Tibial nerve (tissue), 4 donors: ENCODE measurements around the gene CES2. TPM values are rescaled to one million over a fixed set of nuclear protein-coding genes. Genes with fewer than 3 reads are reported as not detected.
"Not testable (repeated sequence)": the region's sequence is repeated elsewhere in the genome, so short reads cannot be mapped to it uniquely, and the experiment has no call there.

Experiments used
- DNase-seq, 2 donors: peaks; one replicate each; pipeline ENCODE4 v3.0.0-alpha.2; 2019; ENCODE audit warnings: low spot score in 2 of 2
- H3K27ac ChIP-seq, 4 donors: fragments of 200-600 bp; sonication (generic) in 3 of 4; one replicate each; pipeline ENCODE4 v1.5.1; 2017 to 2019; ENCODE audit warnings: mild to moderate bottlenecking in 1 of 4
- H3K27me3 ChIP-seq, 2 donors: fragments of 200-600 bp; sonication (generic) in 1 of 2; one replicate each; pipeline versions ENCODE4 v1.5.1 to v1.6.0; 2017 to 2019
- H3K36me3 ChIP-seq, 3 donors: fragments of 200-600 bp; sonication (generic); one replicate each; pipeline ENCODE4 v1.5.1; 2018 to 2019
- H3K4me1 ChIP-seq, 4 donors: fragments of 200-600 bp; sonication (generic) in 3 of 4; one replicate each; pipeline ENCODE4 v1.5.1; 2017 to 2019
- H3K4me3 ChIP-seq, 4 donors: fragments of 200-600 bp; sonication (generic) in 3 of 4; one replicate each; pipeline ENCODE4 v1.5.1; 2017 to 2019; ENCODE audit warnings: mild to moderate bottlenecking in 1 of 4, moderate library complexity in 1 of 4
- H3K9me3 ChIP-seq, 4 donors: fragments of 200-600 bp; sonication (generic) in 3 of 4; one replicate each; pipeline ENCODE4 v1.5.1; 2017 to 2019
- EP300 ChIP-seq, 2 donors: sonication (generic); formaldehyde crosslinking; IDR thresholded peaks; one replicate each; pipeline ENCODE4 v1.6.1; 2017; ENCODE audit warnings: antibody characterized with exemption in 2 of 2, mild to moderate bottlenecking in 1 of 2
- POLR2A ChIP-seq, 2 donors: fragments of 450-650 bp; IDR thresholded peaks; one replicate each; pipeline ENCODE4 v1.6.1; 2017; ENCODE audit warnings: antibody characterized with exemption in 2 of 2, mild to moderate bottlenecking in 2 of 2, moderate library complexity in 2 of 2
- WGBS, 2 donors: methylation state at CpG; one replicate each; pipeline ENCODE4 v1.1.5; 2018; 5-methylcytosine and 5-hydroxymethylcytosine counted together
- total RNA-seq, 4 donors: library from RNA; depleted of rRNA; stranded (reverse); fragments of >200 nt; gene quantifications; one replicate each; pipeline ENCODE4 v1.1.0, GENCODE V29; 2016
- TF ChIP-seq, protein P1 (sequence below), 5 experiments: fragments of 200-600 bp in 3 of 5; fragments of 450-650 bp in 2 of 5; sonication (generic) in 3 of 5; IDR thresholded peaks; one replicate each; pipeline ENCODE4 v1.5.1; 2016 to 2019; ENCODE audit warnings: antibody characterized with exemption in 5 of 5, mild to moderate bottlenecking in 3 of 5, moderate library complexity in 2 of 5

CES2 gene
- total RNA-seq, 4 donors from 2014 or later: 29.2 to 45.0 (median 34.4) TPM

GRCh38 chr16:66968847-66969246, 33.5 kb downstream of the CES2 start:
- no peaks in the 10 kb centered on the region for H3K27me3 ChIP-seq
- no peak for DNase-seq
- WGBS, 2 donors: 84 to 91% methylated on average over 5 of the region's 5 CpGs
- H3K9me3 ChIP-seq: no peaks in the 10 kb centered on the region
- H3K4me1 ChIP-seq: no peaks in the 10 kb centered on the region
- H3K4me3 ChIP-seq: no peak overlapping the region
- H3K36me3 ChIP-seq: no peaks in the 10 kb centered on the region
- no peak overlapping the region for H3K27ac ChIP-seq
- TF ChIP-seq POLR2A (IDR thresholded peaks at IDR 0.05) (no peak), EP300 (IDR thresholded peaks at IDR 0.05) (no peak)
- TF ChIP-seq, protein P1, sequence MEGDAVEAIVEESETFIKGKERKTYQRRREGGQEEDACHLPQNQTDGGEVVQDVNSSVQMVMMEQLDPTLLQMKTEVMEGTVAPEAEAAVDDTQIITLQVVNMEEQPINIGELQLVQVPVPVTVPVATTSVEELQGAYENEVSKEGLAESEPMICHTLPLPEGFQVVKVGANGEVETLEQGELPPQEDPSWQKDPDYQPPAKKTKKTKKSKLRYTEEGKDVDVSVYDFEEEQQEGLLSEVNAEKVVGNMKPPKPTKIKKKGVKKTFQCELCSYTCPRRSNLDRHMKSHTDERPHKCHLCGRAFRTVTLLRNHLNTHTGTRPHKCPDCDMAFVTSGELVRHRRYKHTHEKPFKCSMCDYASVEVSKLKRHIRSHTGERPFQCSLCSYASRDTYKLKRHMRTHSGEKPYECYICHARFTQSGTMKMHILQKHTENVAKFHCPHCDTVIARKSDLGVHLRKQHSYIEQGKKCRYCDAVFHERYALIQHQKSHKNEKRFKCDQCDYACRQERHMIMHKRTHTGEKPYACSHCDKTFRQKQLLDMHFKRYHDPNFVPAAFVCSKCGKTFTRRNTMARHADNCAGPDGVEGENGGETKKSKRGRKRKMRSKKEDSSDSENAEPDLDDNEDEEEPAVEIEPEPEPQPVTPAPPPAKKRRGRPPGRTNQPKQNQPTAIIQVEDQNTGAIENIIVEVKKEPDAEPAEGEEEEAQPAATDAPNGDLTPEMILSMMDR (IDR thresholded peaks at IDR 0.05): no peak

DNA sequence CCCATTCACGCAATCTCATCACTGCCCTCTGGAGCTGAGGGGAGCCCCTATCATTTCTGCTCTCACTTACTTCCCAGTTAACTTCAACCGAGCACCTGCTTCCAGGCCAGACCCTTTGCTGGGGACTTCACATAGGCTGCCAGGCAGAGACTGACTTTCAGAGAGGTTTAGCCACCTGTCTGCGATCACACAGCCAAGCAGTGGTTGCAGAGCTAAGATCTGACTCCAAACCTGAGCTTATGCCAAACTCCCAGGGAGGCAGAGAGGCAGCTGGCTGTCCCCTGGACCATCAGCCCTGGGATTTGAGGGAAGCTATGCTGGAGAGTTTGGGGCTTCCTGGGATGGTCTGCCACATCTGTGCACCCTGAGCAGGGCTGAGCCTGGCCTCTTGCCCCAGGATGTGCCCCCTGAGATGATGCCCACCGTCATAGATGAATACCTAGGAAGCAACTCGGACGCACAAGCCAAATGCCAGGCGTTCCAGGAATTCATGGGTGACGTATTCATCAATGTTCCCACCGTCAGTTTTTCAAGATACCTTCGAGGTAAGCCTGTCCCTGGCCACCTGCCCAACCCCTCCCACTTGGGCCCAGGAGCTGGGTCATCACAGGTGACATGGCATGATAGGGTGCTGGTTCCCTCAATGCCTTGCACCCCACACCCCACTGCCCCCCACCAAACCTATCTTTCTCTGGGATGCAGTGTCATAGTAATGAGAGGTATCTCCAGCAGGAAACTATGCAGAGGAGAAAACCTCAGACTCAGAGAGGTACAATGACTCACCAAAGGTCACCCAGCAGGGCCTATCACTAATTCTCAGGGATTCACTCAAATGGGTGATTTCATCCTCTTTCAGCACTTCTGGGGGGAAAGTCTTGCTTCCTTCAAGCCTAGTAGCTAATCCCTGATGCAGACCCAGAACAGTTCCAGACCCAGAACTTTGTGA, 35.7 kb downstream of the CES2 start:
- Histone ChIP-seq H3K9me3 (no peaks in the 10 kb centered on the region), H3K36me3 (no peaks in the 10 kb centered on the region), H3K4me3 (no peak overlapping the region), H3K27me3 (no peaks in the 10 kb centered on the region), H3K27ac (no peak overlapping the region), H3K4me1 (no peaks in the 10 kb centered on the region)
- TF ChIP-seq EP300 (IDR thresholded peaks at IDR 0.05): no peak
- TF ChIP-seq, protein P1 (IDR thresholded peaks at IDR 0.05): no peak
- TF ChIP-seq POLR2A (IDR thresholded peaks at IDR 0.05): no peak
- WGBS, 2 donors: 67 to 77% methylated on average over 10 of the region's 10 CpGs
- no peak for DNase-seq

DNA sequence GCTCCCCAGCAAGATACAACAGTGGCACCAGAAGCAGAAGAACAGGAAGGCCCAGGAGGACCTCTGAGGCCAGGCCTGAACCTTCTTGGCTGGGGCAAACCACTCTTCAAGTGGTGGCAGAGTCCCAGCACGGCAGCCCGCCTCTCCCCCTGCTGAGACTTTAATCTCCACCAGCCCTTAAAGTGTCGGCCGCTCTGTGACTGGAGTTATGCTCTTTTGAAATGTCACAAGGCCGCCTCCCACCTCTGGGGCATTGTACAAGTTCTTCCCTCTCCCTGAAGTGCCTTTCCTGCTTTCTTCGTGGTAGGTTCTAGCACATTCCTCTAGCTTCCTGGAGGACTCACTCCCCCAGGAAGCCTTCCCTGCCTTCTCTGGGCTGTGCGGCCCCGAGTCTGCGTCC, 37.7 kb downstream of the CES2 start:
- Histone ChIP-seq H3K36me3 (no peaks in the 10 kb centered on the region), H3K4me3 (no peak overlapping the region), H3K27me3 (no peaks in the 10 kb centered on the region), H3K27ac (no peak overlapping the region), H3K4me1 (peaks cover 0 to 8% (median 1%) of the 10 kb centered on the region in 4 donors), H3K9me3 (no peaks in the 10 kb centered on the region)
- TF ChIP-seq EP300 (IDR thresholded peaks at IDR 0.05) (no peak), POLR2A (IDR thresholded peaks at IDR 0.05) (no peak)
- TF ChIP-seq, protein P1 (IDR thresholded peaks at IDR 0.05): no peak
- no peak for DNase-seq
- 61 to 79% methylated on average over 9 of the region's 9 CpGs for WGBS, 2 donors

GRCh38 chr16:66973716-66974115, 38.4 kb downstream of the CES2 start:
- no peaks in the 10 kb centered on the region for H3K36me3 ChIP-seq
- no peaks in the 10 kb centered on the region for H3K27me3 ChIP-seq
- WGBS, 2 donors: 90 to 98% methylated on average over 4 to 6 of the region's 6 CpGs
- TF ChIP-seq POLR2A (IDR thresholded peaks at IDR 0.05) (no peak), EP300 (IDR thresholded peaks at IDR 0.05) (no peak)
- TF ChIP-seq, protein P1 (IDR thresholded peaks at IDR 0.05): no peak
- DNase-seq: no peak
- H3K4me1 ChIP-seq: peaks cover 0 to 15% (median 1%) of the 10 kb centered on the region in 4 donors
- H3K4me3 ChIP-seq: no peak overlapping the region
- no peaks in the 10 kb centered on the region for H3K9me3 ChIP-seq
- H3K27ac ChIP-seq: no peak overlapping the region

DNA sequence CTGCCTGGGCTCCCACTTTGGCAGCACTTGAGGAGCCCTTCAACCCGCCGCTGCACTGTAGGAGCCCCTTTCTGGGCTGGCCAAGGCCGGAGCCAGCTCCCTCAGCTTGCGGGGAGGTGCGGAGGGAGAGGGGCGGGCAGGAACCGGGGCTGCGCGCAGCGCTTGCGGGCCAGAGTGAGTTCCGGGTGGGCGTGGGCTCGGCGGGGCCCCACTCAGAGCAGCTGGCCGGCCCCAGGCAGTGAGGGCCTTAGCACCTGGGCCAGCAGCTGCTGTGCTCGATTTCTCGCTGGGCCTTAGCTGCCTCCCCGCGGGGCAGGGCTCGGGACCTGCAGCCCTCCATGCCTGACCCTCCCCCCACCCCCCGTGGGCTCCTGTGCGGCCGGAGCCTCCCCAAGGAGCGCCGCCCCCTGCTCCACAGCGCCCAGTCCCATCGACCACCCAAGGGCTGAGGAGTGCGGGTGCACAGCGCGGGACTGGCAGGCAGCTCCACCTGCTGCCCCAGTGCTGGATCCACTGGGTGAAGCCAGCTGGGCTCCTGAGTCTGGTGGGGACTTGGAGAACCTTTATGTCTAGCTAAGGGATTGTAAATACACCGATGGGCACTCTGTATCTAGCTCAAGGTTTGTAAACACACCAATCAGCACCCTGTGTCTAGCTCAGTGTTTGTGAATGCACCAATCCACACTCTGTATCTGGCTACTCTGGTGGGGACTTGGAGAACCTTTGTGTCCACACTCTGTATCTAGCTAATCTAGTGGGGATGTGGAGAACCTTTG, 39.0 kb downstream of the CES2 start:
- H3K27ac ChIP-seq, H3K36me3 ChIP-seq, H3K9me3 ChIP-seq, H3K27me3 ChIP-seq, H3K4me3 ChIP-seq, DNase-seq: not testable (repeated sequence)
- 83 to 92% methylated on average over 7 to 12 of the region's 32 CpGs for WGBS, 2 donors
- H3K4me1 ChIP-seq: peaks cover 0 to 21% (median 4%) of the 10 kb centered on the region in 4 donors

DNA sequence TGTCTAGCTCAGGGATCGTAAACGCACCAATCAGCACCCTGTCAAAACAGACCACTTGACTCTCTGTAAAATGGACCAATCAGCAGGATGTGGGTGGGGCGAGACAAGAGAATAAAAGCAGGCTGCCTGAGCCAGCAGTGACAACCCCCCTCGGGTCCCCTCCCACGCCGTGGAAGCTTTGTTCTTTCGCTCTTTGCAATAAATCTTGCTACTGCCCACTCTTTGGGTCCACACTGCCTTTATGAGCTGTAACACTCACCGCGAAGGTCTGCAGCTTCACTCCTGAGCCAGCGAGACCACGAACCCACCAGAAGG, 39.6 kb downstream of the CES2 start:
- DNase-seq, H3K27ac ChIP-seq, H3K27me3 ChIP-seq, H3K9me3 ChIP-seq, H3K36me3 ChIP-seq, H3K4me3 ChIP-seq: not testable (repeated sequence)
- WGBS, 2 donors: 43 to 47% methylated on average over 11 of the region's 11 CpGs
- H3K4me1 ChIP-seq: peaks cover 0 to 26% (median 5%) of the 10 kb centered on the region in 4 donors
